HepG2 (cell line): Measurements from ENCODE around the gene U2SURP.

Source experiments
- CBX5 ChIP-seq: sonication (generic); formaldehyde crosslinking; IDR thresholded peaks from 2 replicates; pipeline ENCODE4 v1.4.0; 2020; ENCODE audit warnings: missing genetic modification reagents, borderline replicate concordance
- CC2D1A ChIP-seq: sonication (generic); formaldehyde crosslinking; IDR thresholded peaks from 2 replicates; pipeline ENCODE4 v1.8.1; 2023; ENCODE audit warnings: mild to moderate bottlenecking, missing genetic modification reagents
- DZIP1 ChIP-seq: sonication (generic); formaldehyde crosslinking; IDR thresholded peaks from 2 replicates; pipeline ENCODE4 v1.5.0; 2020; ENCODE audit warnings: mild to moderate bottlenecking, missing genetic modification reagents
- NFE2L1 ChIP-seq: sonication (generic); formaldehyde crosslinking; IDR thresholded peaks from 2 replicates; pipeline ENCODE4 v1.4.0; 2020; ENCODE audit warnings: missing genetic modification reagents, mild to moderate bottlenecking, borderline replicate concordance
- TAF1 ChIP-seq: sonication (generic); formaldehyde crosslinking; IDR thresholded peaks from 2 replicates; pipeline ENCODE4 v1.4.0; 2020; ENCODE audit warnings: missing genetic modification reagents
- TP53 ChIP-seq: sonication (generic); formaldehyde crosslinking; conservative IDR thresholded peaks from 2 replicates; pipeline ENCODE4 v1.4.0; 2020; ENCODE audit warnings: missing genetic modification reagents

- TF ChIP-seq CBX5 (CRISPR knock-in tag), result no peak
- TF ChIP-seq DZIP1 (CRISPR knock-in tag), result no peak
- TF ChIP-seq CC2D1A (CRISPR knock-in tag), result no peak
- no peak for TF ChIP-seq TAF1 (CRISPR knock-in tag)
- no peak for TF ChIP-seq NFE2L1 (CRISPR knock-in tag)
- no peak for TF ChIP-seq TP53 (CRISPR knock-in tag)
These were observed 35.8 kb upstream of the U2SURP start for GRCh38 chr3:142965581-142965980.
